Activated naive CD8-positive, alpha-beta T cell treated with anti-CD3 and anti-CD28 coated beads, Interleukin-2, amount 10 ng/mL, durations not matched to agents 7 days and 5 days (primary cell): ENCODE data around the gene KRT79. TPM values are rescaled to one million over a fixed set of nuclear protein-coding genes. Genes with fewer than 3 reads are reported as not detected.

Source experiments
- ATAC-seq: fragments of 150-1000 bp; cut with Tn5 transposase; one replicate; pipeline ENCODE4 v1.10.0; 2021; ENCODE audit warnings: low read depth, moderate library complexity
- POLR2A ChIA-PET: fragments of 350-600 bp; sonication (Branson Sonifier 250); formaldehyde crosslinking; loops from one replicate; lab custom pipeline; 2021; ENCODE audit warnings: antibody characterized with exemption; lab: Charles Lee
- DNase-seq: peaks from one replicate; pipeline ENCODE4 v3.0.0; 2021
- H3K27ac Mint-ChIP-seq: one replicate; pipeline ENCODE4 v1.8.0; 2022; ENCODE audit warnings: mild to moderate bottlenecking, mixed read lengths
- H3K27me3 Mint-ChIP-seq: one replicate; pipeline ENCODE4 v1.8.0; 2022; ENCODE audit warnings: mild to moderate bottlenecking, moderate library complexity, mixed read lengths
- H3K36me3 Mint-ChIP-seq: one replicate; pipeline ENCODE4 v1.8.0; 2021; ENCODE audit warnings: mild to moderate bottlenecking, mixed read lengths
- H3K4me1 Mint-ChIP-seq: one replicate; pipeline ENCODE4 v1.8.0; 2021; ENCODE audit warnings: mixed read lengths
- H3K4me3 Mint-ChIP-seq: one replicate; pipeline ENCODE4 v1.8.0; 2022; ENCODE audit warnings: mild to moderate bottlenecking, moderate library complexity, mixed read lengths
- H3K9me3 Mint-ChIP-seq: one replicate; pipeline ENCODE4 v1.8.0; 2021; ENCODE audit warnings: mixed read lengths
- total RNA-seq, 2 experiments: library from RNA; stranded (reverse); gene quantifications; one replicate each; pipeline ENCODE4 v1.2.3, GENCODE V29; 2021

KRT79 gene
- total RNA-seq, 2 experiments from 2014 or later: not detected

DNA sequence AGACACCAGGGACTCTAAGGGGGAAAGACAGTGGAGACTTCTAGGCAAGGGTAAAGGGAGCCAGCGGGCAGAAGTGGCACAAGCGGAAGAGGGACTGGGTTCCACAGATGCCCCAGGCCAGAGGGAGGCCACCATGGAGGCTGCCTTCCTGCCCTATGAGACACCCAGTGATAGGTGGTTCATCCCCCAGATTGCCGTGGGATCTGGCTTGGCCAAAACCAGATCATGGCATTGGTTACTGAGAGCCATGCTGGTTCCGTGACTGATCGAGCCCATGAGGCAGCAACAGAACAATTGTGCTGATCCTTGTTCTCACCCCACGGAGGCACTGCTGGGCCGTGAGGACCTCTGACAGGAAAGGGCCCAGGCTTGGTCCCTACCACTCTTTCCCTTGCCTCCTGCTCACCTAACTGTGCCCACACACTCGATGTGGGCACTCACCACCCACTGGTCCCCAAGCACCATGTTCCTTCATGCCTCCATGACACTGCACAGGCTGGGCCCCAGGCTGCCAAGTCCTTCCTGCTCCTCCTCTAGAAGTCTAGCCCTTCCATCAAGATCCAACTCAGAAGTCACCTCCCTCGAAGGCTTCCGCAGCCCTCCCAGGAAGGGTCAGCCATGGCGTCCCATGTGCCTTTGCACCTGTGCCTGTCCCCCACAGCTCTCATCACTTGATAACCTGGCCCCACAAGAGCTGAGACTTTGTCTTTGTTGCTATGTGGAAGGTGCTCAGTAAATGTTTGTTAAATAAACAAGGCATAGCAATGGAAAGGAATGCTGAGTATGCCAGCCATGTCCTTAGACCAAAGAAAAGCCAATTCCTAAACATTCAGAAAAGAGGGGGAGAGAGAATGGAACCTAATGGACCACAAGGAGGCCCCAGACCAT is 7.3 kb downstream of the KRT79 start:
- Mint-ChIP-seq H3K36me3 (no peaks in the 10 kb centered on the region), H3K4me3 (no peak overlapping the region), H3K4me1 (peaks cover 8% of the 10 kb centered on the region), H3K9me3 (no peaks in the 10 kb centered on the region), H3K27me3 (no peaks in the 10 kb centered on the region), H3K27ac (no peak overlapping the region)
- DNase-seq (no peak), ATAC-seq (no peak)
- POLR2A ChIA-PET: no interaction called here

- H3K27ac Mint-ChIP-seq: no peak overlapping the region
- H3K36me3 Mint-ChIP-seq: no peaks in the 10 kb centered on the region
- no peaks in the 10 kb centered on the region for H3K27me3 Mint-ChIP-seq
- ATAC-seq: no peak
- POLR2A ChIA-PET: no interaction called here
- H3K4me1 Mint-ChIP-seq: peaks cover 8% of the 10 kb centered on the region
- no peak overlapping the region for H3K4me3 Mint-ChIP-seq
- DNase-seq: no peak
- H3K9me3 Mint-ChIP-seq: no peaks in the 10 kb centered on the region
Observed at GRCh38 chr12:52825961-52826360, 8.2 kb downstream of the KRT79 start.

GRCh38 chr12:52824741-52825410 is 9.2 kb downstream of the KRT79 start:
- POLR2A ChIA-PET: no interaction called here
- no peak for ATAC-seq
- no peaks in the 10 kb centered on the region for H3K9me3 Mint-ChIP-seq
- no peak overlapping the region for H3K27ac Mint-ChIP-seq
- no peaks in the 10 kb centered on the region for H3K27me3 Mint-ChIP-seq
- no peak for DNase-seq
- H3K36me3 Mint-ChIP-seq: no peaks in the 10 kb centered on the region
- peaks cover 8% of the 10 kb centered on the region for H3K4me1 Mint-ChIP-seq
- no peak overlapping the region for H3K4me3 Mint-ChIP-seq

DNA sequence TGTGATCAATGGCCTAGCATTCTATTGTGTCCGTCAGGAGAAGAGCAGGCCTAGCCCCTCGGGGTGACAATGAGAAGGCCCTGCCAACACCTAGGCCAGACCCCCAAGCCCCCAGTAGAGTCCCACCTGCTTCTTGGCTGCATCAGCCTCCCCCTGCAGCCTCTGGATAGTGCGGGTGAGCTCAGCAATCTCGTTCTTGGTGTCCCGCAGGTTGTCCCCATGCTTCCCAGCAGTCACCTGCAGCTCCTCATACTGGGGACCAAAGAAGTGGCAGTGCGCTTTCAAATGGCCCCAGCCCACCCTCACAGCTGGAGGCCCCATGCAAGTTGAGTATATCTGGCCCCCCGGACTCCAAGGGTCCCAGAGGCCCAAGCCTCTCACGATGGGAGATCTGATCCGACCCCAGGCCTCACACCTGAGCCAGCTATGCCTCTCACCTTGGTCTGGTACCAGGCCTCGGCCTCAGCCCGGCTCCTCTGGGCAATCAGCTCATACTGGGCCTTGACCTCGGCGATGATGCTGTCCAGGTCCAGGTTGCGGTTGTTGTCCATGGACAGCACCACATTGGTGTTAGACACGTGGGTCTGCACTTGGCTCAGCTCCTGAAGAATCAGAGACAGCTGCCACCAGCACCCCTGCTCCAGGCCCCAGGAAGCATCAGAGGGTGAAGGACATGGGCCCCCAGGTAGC is 10.2 kb downstream of the KRT79 start:
- H3K36me3 Mint-ChIP-seq: no peaks in the 10 kb centered on the region
- POLR2A ChIA-PET: no interaction called here
- peaks cover 2% of the 10 kb centered on the region for H3K27me3 Mint-ChIP-seq
- ATAC-seq (no peak), DNase-seq (no peak)
- H3K4me3 Mint-ChIP-seq: no peak overlapping the region
- H3K9me3 Mint-ChIP-seq: no peaks in the 10 kb centered on the region
- peaks cover 4% of the 10 kb centered on the region for H3K4me1 Mint-ChIP-seq
- H3K27ac Mint-ChIP-seq: no peak overlapping the region

DNA sequence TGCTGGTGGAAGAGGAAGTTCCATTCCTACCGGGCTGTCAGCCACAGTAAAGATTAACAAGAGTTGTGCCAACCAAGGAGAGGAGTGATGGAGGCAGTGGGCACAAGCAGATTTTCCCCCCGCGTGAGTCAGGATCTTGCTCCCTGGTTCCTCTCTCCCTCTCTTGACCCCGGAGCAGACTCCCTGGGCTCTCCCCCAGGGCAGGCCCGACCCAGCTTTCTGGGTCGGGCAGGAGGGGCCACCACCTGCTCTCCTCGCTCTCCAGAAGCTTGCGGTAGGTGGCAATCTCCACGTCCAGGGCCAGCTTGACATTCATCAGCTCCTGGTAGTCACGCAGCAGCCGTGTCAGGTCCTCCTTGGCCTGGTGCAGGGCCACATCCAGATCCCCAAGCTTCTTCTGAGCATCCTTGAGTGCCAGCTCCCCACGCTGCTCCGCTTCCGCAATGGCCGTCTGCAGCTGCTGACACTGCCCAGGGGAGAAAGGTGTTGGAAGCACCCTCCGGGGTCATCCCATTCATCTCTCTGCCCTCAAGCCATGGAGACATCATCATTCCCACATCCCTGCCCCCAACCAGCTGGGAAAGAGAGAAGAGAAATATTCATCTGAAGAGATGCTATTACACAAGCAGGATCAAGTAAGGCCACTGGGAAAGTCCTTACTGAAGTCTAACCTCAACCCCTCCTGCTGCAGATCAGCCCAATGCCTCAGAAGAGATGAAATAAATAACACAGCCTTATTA is 11.2 kb downstream of the KRT79 start:
- no peaks in the 10 kb centered on the region for H3K36me3 Mint-ChIP-seq
- H3K27ac Mint-ChIP-seq: no peak overlapping the region
- peaks cover 2% of the 10 kb centered on the region for H3K27me3 Mint-ChIP-seq
- H3K9me3 Mint-ChIP-seq: no peaks in the 10 kb centered on the region
- DNase-seq: no peak
- no peak overlapping the region for H3K4me3 Mint-ChIP-seq
- H3K4me1 Mint-ChIP-seq: peaks cover 2% of the 10 kb centered on the region
- POLR2A ChIA-PET: no interaction called here
- ATAC-seq: no peak

- Mint-ChIP-seq H3K4me1 (peaks cover 8% of the 10 kb centered on the region), H3K27ac (no peak overlapping the region), H3K9me3 (no peaks in the 10 kb centered on the region), H3K27me3 (peaks cover 2% of the 10 kb centered on the region), H3K36me3 (no peaks in the 10 kb centered on the region), H3K4me3 (no peak overlapping the region)
- DNase-seq (no peak), ATAC-seq (no peak)
- POLR2A ChIA-PET: no interaction called here
Observed at GRCh38 chr12:52821826-52822660, 12.1 kb downstream of the KRT79 start.

- Mint-ChIP-seq H3K4me1 (peaks cover 8% of the 10 kb centered on the region), H3K27ac (no peak overlapping the region), H3K27me3 (peaks cover 2% of the 10 kb centered on the region), H3K9me3 (no peaks in the 10 kb centered on the region), H3K4me3 (no peak overlapping the region), H3K36me3 (no peaks in the 10 kb centered on the region)
- DNase-seq (no peak), ATAC-seq (no peak)
- POLR2A ChIA-PET: no interaction called here
Observed at GRCh38 chr12:52821071-52821730, 12.9 kb downstream of the KRT79 start.

DNA sequence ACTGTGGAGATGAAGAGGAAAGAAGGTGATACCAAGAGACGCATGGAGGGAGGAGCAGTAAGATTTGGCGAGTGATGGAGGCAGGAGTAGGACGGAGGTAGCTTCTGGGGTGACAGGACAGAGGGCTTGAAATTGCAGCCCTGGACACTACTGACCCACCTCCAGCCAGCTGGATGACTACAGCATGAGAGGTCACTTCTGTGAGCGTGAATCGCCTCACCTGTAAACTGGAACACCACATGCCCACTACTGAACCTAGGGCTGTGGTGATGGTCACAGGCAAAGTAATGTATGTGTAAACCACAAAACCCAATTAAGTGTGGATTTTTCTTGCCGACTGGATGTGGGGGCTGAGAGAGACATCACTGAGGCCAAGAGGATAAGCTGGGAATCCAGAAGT is 13.6 kb downstream of the KRT79 start:
- no peaks in the 10 kb centered on the region for H3K9me3 Mint-ChIP-seq
- DNase-seq (no peak), ATAC-seq (no peak)
- no peak overlapping the region for H3K4me3 Mint-ChIP-seq
- POLR2A ChIA-PET: no interaction called here
- H3K27me3 Mint-ChIP-seq: peaks cover 2% of the 10 kb centered on the region
- no peaks in the 10 kb centered on the region for H3K36me3 Mint-ChIP-seq
- peaks cover 8% of the 10 kb centered on the region for H3K4me1 Mint-ChIP-seq
- H3K27ac Mint-ChIP-seq: no peak overlapping the region

DNA sequence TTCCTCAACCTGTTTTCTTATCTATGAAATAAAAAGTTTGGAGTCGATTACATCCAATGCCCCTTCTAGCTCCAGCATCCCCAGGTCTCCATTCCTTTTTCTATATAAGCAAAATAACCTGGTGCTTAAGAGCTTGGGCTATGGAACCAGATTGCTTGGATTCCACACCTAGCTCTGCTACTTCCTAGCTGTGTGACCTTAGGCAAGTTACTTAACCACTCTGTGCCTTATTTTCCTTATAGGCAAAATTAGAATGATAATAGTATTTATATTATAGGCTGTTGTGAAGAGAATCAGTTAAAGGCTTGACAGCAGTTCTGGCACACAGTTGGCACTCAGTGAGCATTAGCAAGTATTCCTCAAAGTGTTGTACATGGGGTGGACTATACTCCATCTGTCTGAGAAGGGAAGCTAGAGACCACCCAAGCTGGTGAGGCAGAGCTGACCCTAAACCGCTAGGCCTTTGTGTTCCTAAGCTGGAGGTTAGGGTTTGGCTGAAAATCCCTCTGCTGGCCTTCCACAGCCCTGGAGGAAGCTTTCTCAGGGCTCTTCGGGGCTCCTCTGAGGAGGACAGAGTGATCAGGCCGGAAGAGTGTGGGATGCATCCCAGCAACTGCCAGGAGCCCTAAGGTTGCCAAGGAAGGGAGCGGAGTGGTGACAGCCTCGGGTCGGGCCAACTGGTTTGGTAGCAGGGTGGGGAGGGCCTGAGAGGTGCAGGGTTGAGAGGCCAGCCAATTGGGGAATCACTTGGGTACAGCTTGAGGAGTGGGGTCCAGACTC is 14.2 kb downstream of the KRT79 start:
- Mint-ChIP-seq H3K27ac (no peak overlapping the region), H3K27me3 (peaks cover 2% of the 10 kb centered on the region), H3K36me3 (no peaks in the 10 kb centered on the region), H3K4me3 (no peak overlapping the region), H3K4me1 (peaks cover 8% of the 10 kb centered on the region), H3K9me3 (no peaks in the 10 kb centered on the region)
- DNase-seq (no peak), ATAC-seq (no peak)
- POLR2A ChIA-PET: no interaction called here

GRCh38 chr12:52818887-52819420 is 15.2 kb downstream of the KRT79 start:
- Mint-ChIP-seq H3K4me3 (no peak overlapping the region), H3K27ac (peak overlapping the region; percentile 43)

GRCh38 chr12:52818388-52818787 is 15.7 kb downstream of the KRT79 start:
- peaks cover 8% of the 10 kb centered on the region for H3K4me1 Mint-ChIP-seq
- ATAC-seq (no peak), DNase-seq (no peak)
- POLR2A ChIA-PET: no interaction called here
- H3K27me3 Mint-ChIP-seq: peaks cover 2% of the 10 kb centered on the region
- H3K4me3 Mint-ChIP-seq: no peak overlapping the region
- H3K36me3 Mint-ChIP-seq: no peaks in the 10 kb centered on the region
- H3K27ac Mint-ChIP-seq: no peak overlapping the region
- H3K9me3 Mint-ChIP-seq: no peaks in the 10 kb centered on the region

More at GRCh38 chr12:52818887-52819420, 15.2 kb downstream of the KRT79 start:
- Mint-ChIP-seq H3K4me1 (peaks cover 8% of the 10 kb centered on the region), H3K27me3 (peaks cover 2% of the 10 kb centered on the region), H3K9me3 (no peaks in the 10 kb centered on the region), H3K36me3 (no peaks in the 10 kb centered on the region)
- no peak for DNase-seq
- POLR2A ChIA-PET: no interaction called here
- no peak for ATAC-seq
